Endothelial cell of umbilical vein (primary cell): ENCODE data around the gene FUT2. TPM values are rescaled to one million over a fixed set of nuclear protein-coding genes. Genes with fewer than 3 reads are reported as not detected.
A peak's percentile ranks its signal among the peaks of the same experiment; 100 is the strongest.

Experiments used
- BruUV-seq: library from RNA; stranded (reverse); fragments of 400-500 nt; replicated peaks from 2 replicates; lab custom pipeline; 2021; lab: Mats Ljungman, UMichigan
- CTCF ChIA-PET: fragments of 300-600, 350-600 bp; sonication (Branson Sonifier 250); formaldehyde crosslinking; loops from one replicate; lab custom pipeline; 2021; ENCODE audit warnings: antibody characterized with exemption, inconsistent platforms; lab: Charles Lee
- POLR2A ChIA-PET: fragments of 300-600, 350-600 bp; sonication (Branson Sonifier 250); formaldehyde crosslinking; loops from one replicate; lab custom pipeline; 2021; ENCODE audit warnings: antibody characterized with exemption, inconsistent platforms; lab: Charles Lee
- DNase-seq: peaks from one replicate; pipeline ENCODE4 v3.0.0-alpha.2; 2011; ENCODE audit warnings: low read depth, low spot score
- FAIRE-seq: peaks from 2 replicates; lab custom pipeline; 2011; peaks lifted over from hg19 to GRCh38; lab: Jason Lieb, UNC
- H2AFZ ChIP-seq: 2 replicates; pipeline ENCODE4 v1.6.0; 2012; ENCODE audit warnings: low read depth, low read length, control low read depth, inconsistent platforms
- H3K27ac ChIP-seq: 2 replicates; pipeline ENCODE4 v1.5.1; 2011; ENCODE audit warnings: low read depth, mild to moderate bottlenecking, control low read depth, low read length, moderate library complexity; ENCODE audit not compliant: insufficient read depth
- H3K27me3 ChIP-seq, 2 experiments: 2 replicates each; pipeline versions ENCODE4 v1.6.0 to v1.6.1; 2011; ENCODE audit warnings: low read length in 2 of 2, mixed read lengths in 1 of 2; ENCODE audit not compliant: control insufficient read depth in 2 of 2, insufficient read depth in 2 of 2
- H3K36me3 ChIP-seq, 2 experiments: 2 replicates in 1 of 2; 3 replicates in 1 of 2; pipeline ENCODE4 v1.5.1; 2011; ENCODE audit warnings: low read length in 2 of 2, mild to moderate bottlenecking in 1 of 2, moderate library complexity in 1 of 2; ENCODE audit not compliant: control insufficient read depth in 2 of 2, insufficient read depth in 2 of 2; ENCODE audit errors: extremely low read depth in 1 of 2
- H3K4me1 ChIP-seq: 3 replicates; pipeline ENCODE4 v1.5.1; 2011; ENCODE audit warnings: mild to moderate bottlenecking, low read length; ENCODE audit not compliant: control insufficient read depth, insufficient read depth; ENCODE audit errors: extremely low read depth
- H3K4me2 ChIP-seq: 2 replicates; pipeline ENCODE4 v1.6.1; 2011; ENCODE audit warnings: low read length, control low read depth, mixed read lengths; ENCODE audit not compliant: insufficient read depth
- H3K4me3 ChIP-seq, 3 experiments: fragments of 200-600 bp in 1 of 3; sonication (generic), shearing (Covaris generic) in 1 of 3; replicated peaks in 1 of 3; 2 replicates each; pipeline ENCODE4 v1.5.1; 2011 to 2016; ENCODE audit warnings: control low read depth in 3 of 3, low read length in 3 of 3, mild to moderate bottlenecking in 2 of 3, inconsistent platforms in 1 of 3, low read depth in 1 of 3, moderate library complexity in 1 of 3; ENCODE audit not compliant: insufficient read depth in 1 of 3
- H3K79me2 ChIP-seq: 2 replicates; pipeline ENCODE4 v1.6.0; 2012; ENCODE audit warnings: low read length, inconsistent platforms; ENCODE audit not compliant: control insufficient read depth, insufficient read depth
- H3K9ac ChIP-seq: replicated peaks from 2 replicates; pipeline ENCODE3; 2011; ENCODE audit warnings: low read length, control low read depth; ENCODE audit not compliant: insufficient read depth; ENCODE audit errors: extremely low read depth
- H3K9me1 ChIP-seq: replicated peaks from 3 replicates; pipeline ENCODE4 v1.6.0; 2011; ENCODE audit warnings: mild to moderate bottlenecking, low read length; ENCODE audit not compliant: control insufficient read depth, insufficient read depth; ENCODE audit errors: extremely low read depth
- H3K9me3 ChIP-seq: replicated peaks from 2 replicates; pipeline ENCODE4 v1.5.1; 2012; ENCODE audit warnings: low read length, inconsistent platforms; ENCODE audit not compliant: control insufficient read depth, insufficient read depth
- H4K20me1 ChIP-seq: replicated peaks from 2 replicates; pipeline ENCODE3; 2011; ENCODE audit warnings: mild to moderate bottlenecking, low read length; ENCODE audit not compliant: control insufficient read depth, insufficient read depth; ENCODE audit errors: extremely low read depth
- CTCF ChIP-seq, 2 donors: IDR thresholded peaks; 1 replicate in 1 of 2; 2 replicates in 1 of 2; pipeline ENCODE4 v1.5.1; 2011; ENCODE audit warnings: low read length in 2 of 2, mild to moderate bottlenecking in 2 of 2, moderate library complexity in 2 of 2, control low read depth in 1 of 2, inconsistent platforms in 1 of 2, low read depth in 1 of 2; ENCODE audit not compliant: insufficient read depth in 1 of 2; ENCODE audit errors: extremely low read depth in 1 of 2
- EZH2 ChIP-seq: IDR thresholded peaks from 2 replicates; pipeline ENCODE4 v1.6.1; 2012; ENCODE audit warnings: borderline replicate concordance, low read depth, mild to moderate bottlenecking, moderate library complexity, low read length, inconsistent platforms; ENCODE audit not compliant: severe bottlenecking
- FOS ChIP-seq: IDR thresholded peaks from 2 replicates; pipeline ENCODE4 v1.6.1; 2011; ENCODE audit warnings: mild to moderate bottlenecking, low read length, moderate library complexity, borderline replicate concordance; ENCODE audit not compliant: insufficient read depth
- GATA2 ChIP-seq: IDR thresholded peaks from 2 replicates; pipeline ENCODE4 v1.7.0; 2011; ENCODE audit warnings: low read depth, mild to moderate bottlenecking, moderate library complexity, mixed read lengths, low read length; ENCODE audit not compliant: insufficient read length, insufficient read depth
- JUN ChIP-seq: IDR thresholded peaks from 2 replicates; pipeline ENCODE4 v1.6.1; 2011; ENCODE audit warnings: borderline replicate concordance, low read depth; ENCODE audit not compliant: insufficient read length, insufficient read depth
- MYC ChIP-seq: IDR thresholded peaks from one replicate; pipeline ENCODE4 v1.6.1; 2011; ENCODE audit warnings: mild to moderate bottlenecking, low read depth, low read length
- POLR2A ChIP-seq: IDR thresholded peaks from 2 replicates; pipeline ENCODE4 v1.6.1; 2012; ENCODE audit warnings: low read depth, mild to moderate bottlenecking, control low read depth, low read length
- POLR2AphosphoS5 ChIP-seq: IDR thresholded peaks from 2 replicates; pipeline ENCODE4 v1.6.1; 2012; ENCODE audit warnings: low read depth, mild to moderate bottlenecking, control low read depth, low read length, moderate library complexity; ENCODE audit not compliant: insufficient read depth
- dilution Hi-C: fragments of 300-500 bp; cut with MboI; formaldehyde crosslinking; loops from one replicate; pipeline ENCODE4 v1.15.0; 2019; ENCODE audit warnings: low sequenced_read_pairs; ENCODE audit not compliant: extremely low pct_ligation_motif_present
- intact Hi-C: fragments of 100-400 bp; cut with micrococcal nuclease; formaldehyde crosslinking; loops from one replicate; pipeline ENCODE4 v1.10.0; 2022
- polyA plus RNA-seq, 4 experiments: library from polyadenylated mRNA; depleted of rRNA in 3 of 4; stranded (reverse) in 3 of 4; unstranded in 1 of 4; fragments of >200 nt; gene quantifications; 2 replicates each; pipeline versions ENCODE4 v1.2.1 to v1.2.3, GENCODE V29; 2011 to 2012; ENCODE audit warnings: missing spikeins in 1 of 4
- total RNA-seq: library from RNA; stranded (reverse); gene quantifications from 2 replicates; pipeline ENCODE4 v1.2.3, GENCODE V29; 2021
- TF ChIP-seq, protein P1 (sequence below): IDR thresholded peaks from 2 replicates; pipeline ENCODE4 v1.6.1; 2011; ENCODE audit not compliant: insufficient read depth, insufficient read length

FUT2 gene
- total and polyA plus RNA-seq, 2 donors (not counting 3 experiments of a cell fraction or from before 2014, with no cell fraction given): not detected

DNA sequence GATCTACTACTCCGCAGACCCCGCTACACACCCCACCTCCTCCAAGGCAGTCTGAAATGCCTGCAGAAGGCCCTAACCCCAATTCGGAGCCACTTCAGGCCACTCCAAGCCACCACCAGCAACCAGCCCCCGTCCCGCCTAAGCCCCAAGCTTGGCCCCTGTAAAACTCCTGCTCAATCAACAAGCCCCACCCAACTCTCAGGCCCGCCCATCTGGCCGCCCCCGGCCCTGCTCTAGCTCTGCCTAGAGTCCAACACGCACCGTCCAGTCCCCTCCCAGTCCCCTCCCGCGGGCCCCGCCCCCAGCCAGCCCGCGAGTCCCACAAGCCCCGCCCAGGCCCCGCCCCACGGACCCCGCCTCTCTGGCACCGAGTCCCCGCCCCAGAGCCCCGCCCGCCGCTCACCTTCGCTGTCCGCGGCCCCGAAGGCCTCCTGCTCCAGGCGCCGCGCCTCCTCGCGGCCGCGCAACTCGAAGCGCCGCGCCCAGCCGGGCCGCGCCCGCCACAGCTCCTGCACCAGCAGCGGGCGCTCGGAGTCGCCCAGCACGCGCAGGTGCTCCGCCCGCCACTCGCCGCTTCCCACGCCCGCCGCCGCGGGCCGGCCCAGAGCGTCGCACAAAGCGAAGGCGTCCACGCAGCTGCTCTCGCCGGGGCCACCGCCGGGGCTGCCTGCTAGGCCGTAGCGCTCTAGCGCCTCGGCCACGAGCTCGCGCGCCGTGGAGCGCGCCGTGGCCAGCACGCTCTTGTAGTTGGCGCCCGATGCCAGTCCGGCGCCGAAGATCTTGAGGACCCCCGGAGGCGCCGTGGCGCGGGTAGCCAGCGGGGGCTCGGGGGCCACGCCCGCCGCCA is 43.0 kb downstream of the FUT2 start:
- intact Hi-C loops: loop anchor here (1.0 to 5.0 kb wide), 4 partner anchors 13 to 99 kb away; partner anchors contain the start of genes CA11 and HSD17B14
- peak overlapping the region; percentile 22 for H2AFZ ChIP-seq
- dilution Hi-C loops: no loop called here
- FAIRE-seq (peak; percentile 88), DNase-seq (peak; percentile 94)
- TF ChIP-seq GATA2: no peak
- no peak for TF ChIP-seq JUN
- TF ChIP-seq FOS: no peak
- peak; percentile 52 for TF ChIP-seq POLR2AphosphoS5
- TF ChIP-seq, protein P1, sequence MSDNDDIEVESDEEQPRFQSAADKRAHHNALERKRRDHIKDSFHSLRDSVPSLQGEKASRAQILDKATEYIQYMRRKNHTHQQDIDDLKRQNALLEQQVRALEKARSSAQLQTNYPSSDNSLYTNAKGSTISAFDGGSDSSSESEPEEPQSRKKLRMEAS: no peak
- no peak for TF ChIP-seq MYC
- no peak for TF ChIP-seq EZH2
- TF ChIP-seq POLR2A: no peak
- peak; percentile 29 to 30 for TF ChIP-seq CTCF (IDR thresholded peaks at IDR 0.05; ENCODE audit: extremely low read depth in 1 of 2, insufficient read depth in 1 of 2, low read depth in 1 of 2, low read length in 2 of 2)
- peak overlapping the region; percentile 8 for H3K27ac ChIP-seq
- peak overlapping the region; percentile 61 for H3K9ac ChIP-seq
- BruUV-seq: no TSS peak
- ChIA-PET POLR2A (interaction anchor here (0.6 to 1.0 kb wide), 4 partner anchors 13 to 1656 kb away, joined by 3 to 5 read pairs (median 4); no protein-coding TSS in a partner anchor), CTCF (interaction anchor here (0.6 to 3.5 kb wide), 28 partner anchors 9 to 232 kb away, joined by 3 to 54 read pairs (median 5); partner anchors contain the start of genes CA11, FUT1, HSD17B14 and IZUMO1)
- no peaks in the 10 kb centered on the region for H3K27me3 ChIP-seq
- peaks cover 3 to 8% of the 10 kb centered on the region in 2 experiments for H3K36me3 ChIP-seq
- peak overlapping the region; percentile 73 to 80 (median 77) for H3K4me3 ChIP-seq
- H3K9me1 ChIP-seq: no peaks in the 10 kb centered on the region
- peaks cover 24% of the 10 kb centered on the region for H3K4me1 ChIP-seq
- no peaks in the 10 kb centered on the region for H3K9me3 ChIP-seq
- H3K4me2 ChIP-seq: peak overlapping the region; percentile 94
- H3K79me2 ChIP-seq: peaks cover 43% of the 10 kb centered on the region
- peaks cover 6% of the 10 kb centered on the region for H4K20me1 ChIP-seq
